Left renal cortex interstitium (tissue), 4 donors: ENCODE data around the gene DEFB108B. TPM values are rescaled to one million over a fixed set of nuclear protein-coding genes. Genes with fewer than 3 reads are reported as not detected.
"Not testable (repeated sequence)": the region's sequence is repeated elsewhere in the genome, so short reads cannot be mapped to it uniquely, and the experiment has no call there.

Source experiments
- DNase-seq, 4 donors: peaks; one replicate each; pipeline ENCODE4 v3.0.0-alpha.2; 2013; ENCODE audit warnings: low read depth in 4 of 4, low spot score in 2 of 4, missing footprints in 1 of 4
- polyA plus RNA-seq, 4 donors: library from polyadenylated mRNA; unstranded; fragments of 120-200 nt; gene quantifications; one replicate each; pipeline ENCODE4 v1.2.1, GENCODE V29; 2013; ENCODE audit not compliant: insufficient read length in 4 of 4

Gene DEFB108B
- polyA plus RNA-seq, 4 donors = 0.17 TPM; not detected in 3

DNA sequence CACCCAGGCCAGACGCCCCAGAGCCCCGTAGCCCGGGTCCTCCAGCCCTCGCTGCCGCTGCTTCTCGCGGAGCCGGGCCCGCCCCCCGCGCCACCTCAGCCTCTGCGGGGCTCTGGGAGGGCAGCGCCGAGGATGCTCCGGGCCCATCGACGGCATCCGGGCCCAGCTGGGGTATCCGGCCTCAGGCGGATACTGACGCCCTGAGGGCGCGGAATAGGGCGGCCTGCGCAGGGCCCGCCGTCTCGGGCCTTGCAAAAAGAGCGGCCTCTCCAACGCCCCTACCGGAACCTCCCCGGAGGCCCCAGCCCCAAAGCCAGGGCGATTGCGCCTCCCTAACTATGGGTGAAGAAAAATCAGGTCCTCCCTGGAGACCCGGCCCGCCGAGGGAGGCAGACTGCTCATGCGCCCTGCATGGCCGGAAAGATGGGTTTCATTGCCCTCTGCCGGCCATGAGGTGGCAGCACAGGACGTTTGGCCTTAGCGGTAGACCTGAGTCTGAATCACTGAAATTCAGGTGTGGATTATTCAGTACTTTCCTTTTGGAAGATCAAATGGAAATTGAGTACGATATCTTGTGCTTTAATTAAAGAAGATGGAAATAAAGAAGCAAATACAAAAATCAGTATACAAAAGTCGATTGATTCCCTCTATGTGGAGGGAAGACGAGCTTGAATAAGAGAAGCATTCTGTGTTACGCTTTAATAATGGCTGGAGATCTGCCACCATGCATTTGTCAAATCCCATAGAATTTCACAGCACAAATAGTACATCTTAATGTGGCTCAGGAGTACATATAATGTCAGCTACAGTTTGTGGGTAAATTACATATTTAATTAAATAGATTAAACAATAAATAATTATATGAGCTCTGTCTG lies 19.3 kb upstream of the DEFB108B start:
- peak in 3 of 4 donors; percentile 42 to 53 (median 49) for DNase-seq

DNA sequence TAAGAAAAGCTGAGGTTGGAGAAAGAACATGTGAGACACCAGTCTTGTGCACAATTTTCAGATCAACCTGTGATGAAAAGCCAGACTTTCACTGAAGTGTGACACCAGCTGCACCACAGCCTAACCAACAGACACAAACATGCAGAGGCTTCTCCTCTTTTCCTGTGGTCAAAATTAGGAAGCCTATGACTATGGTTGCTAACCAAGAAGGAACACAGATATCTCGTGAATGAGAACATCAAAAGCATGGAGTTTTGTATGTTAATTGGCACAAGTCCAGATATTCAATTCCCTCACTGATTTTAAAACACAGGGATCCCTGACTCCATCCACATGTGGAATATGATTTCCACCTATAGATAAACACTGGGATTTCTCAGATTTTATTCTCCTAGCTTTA lies 11.5 kb upstream of the DEFB108B start:
- DNase-seq = not testable (repeated sequence)

DNA sequence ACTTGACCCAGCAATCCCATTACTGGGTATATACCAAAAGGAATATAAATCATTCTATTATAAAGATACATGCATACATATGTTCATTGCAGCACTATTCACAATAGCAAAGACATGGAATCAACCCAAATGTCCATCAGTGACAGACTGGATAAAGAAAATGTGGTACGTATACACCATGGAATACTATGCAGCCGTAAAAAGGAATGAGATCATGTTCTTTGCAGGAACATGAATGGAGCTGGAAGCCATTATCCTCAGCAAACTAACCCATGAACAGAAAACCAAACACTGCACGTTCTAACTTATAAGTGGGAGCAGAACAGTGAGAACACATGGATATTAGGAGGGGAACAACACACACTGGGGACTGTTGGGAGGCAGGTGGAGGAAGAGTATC lies 3.8 kb upstream of the DEFB108B start:
- not testable (repeated sequence) for DNase-seq

DNA sequence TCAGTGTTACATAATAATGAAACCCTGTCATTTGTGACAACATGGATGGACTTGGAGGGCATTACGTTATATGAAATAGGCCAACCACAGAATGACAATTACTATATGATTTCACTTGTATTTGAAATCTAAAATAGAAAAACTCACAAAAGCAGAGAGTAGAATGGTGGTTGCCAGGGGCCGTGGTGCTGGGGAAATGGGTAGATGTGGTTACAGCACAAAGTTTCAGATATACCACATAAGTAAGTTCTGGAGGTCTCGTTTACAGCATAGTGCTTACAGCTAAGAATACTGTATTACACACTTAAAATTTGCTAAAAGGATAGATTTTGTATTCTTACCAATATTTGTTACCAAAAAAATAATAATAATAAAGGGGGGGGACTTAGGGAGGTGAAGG lies 3.3 kb upstream of the DEFB108B start:
- DNase-seq = not testable (repeated sequence)

DNA sequence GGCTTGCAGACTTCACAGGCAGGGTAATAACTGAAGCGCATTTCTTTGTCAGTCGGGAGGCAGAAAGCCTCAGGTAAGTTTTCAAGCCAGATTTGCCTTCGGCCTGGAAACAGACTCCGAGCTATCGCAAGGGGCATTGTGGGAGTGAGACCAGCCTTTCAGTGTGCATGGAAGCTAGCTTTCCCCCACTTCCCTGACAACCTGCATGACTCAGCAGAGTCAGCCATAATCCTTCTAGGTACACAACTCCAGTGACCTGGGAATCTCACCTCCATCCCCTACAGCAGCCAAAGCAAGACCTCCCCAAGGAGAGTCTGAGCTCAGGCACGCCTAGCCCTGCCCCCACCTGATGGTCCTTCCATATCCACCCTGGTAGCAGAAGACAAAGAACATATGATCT lies 9.7 kb downstream of the DEFB108B start:
- not testable (repeated sequence) for DNase-seq

DNA sequence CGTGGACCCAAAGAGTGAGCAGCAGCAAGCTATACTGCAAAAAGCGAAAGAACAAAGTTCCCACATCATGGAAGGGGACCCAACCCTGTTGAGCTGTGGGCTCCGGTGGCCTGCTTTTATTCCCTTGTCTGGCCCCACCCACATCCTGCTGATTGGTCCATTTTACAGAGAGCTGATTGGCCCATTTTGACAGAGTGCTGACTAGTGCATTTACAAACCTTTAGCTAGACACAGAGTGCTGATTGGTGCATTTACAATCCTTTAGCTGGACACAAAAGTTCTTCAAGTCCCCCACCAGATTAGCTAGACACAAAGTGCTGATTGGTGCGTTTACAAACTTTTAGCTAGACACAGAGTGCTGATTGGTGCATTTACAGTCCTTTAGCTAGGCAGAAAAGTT lies 10.4 kb downstream of the DEFB108B start:
- not testable (repeated sequence) for DNase-seq

DNA sequence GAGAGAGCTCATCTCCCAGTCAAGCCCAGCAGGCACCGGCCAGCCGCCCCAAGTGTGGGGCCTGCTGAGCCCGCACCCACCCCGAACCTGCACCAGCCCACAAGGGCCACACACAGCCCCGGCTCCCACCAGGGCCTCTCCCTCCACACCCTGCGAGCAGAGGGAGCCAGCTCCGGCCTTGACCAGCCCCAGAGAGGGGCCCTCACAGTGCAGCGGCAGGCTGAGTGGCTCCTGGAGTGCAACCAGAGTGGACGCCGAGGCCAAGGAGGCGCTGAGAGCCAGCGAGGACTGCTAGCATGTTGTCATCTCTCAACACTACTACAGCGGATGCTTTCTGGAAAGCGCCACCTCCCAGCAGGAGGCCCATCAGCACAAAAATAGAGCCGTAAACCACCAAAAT lies 10.9 kb downstream of the DEFB108B start:
- no peak for DNase-seq

DNA sequence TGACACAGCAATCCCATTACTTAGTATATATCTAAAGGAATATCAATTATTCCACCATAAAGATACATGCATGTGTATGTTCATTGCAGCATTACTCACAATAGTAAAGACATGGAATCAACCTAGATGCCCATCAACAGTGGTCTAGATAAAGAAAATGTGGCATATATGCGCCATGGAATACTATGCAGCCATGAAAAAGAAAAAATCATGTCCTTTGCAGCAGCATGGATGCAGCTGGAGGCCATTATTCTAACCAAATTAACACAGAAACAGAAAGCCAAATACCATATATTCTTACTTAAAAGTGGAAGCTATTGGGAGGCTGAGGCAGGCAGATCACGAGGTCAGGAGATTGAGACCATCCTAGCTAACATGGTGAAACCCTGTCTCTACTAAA lies 20.9 kb downstream of the DEFB108B start:
- DNase-seq = not testable (repeated sequence)

DNA sequence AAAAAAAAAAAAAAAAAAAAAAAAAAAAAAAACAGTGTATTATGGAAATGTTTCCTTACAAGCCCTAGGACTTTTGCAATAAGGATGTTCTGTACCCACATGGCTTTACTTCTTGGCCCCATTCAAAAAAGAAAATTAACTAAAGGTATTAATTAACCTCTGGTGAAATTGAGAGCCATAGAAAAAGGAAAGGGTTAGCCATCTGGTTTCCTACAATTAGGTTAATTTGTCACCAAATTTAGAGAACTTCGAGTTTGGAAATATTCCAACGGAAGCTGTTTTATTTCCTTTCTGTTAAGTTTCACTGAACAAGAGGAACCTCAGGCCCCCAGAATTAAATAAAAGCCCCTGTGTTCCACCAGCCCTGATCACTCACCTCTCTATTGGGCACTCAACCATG lies 22.9 kb downstream of the DEFB108B start:
- not testable (repeated sequence) for DNase-seq

DNA sequence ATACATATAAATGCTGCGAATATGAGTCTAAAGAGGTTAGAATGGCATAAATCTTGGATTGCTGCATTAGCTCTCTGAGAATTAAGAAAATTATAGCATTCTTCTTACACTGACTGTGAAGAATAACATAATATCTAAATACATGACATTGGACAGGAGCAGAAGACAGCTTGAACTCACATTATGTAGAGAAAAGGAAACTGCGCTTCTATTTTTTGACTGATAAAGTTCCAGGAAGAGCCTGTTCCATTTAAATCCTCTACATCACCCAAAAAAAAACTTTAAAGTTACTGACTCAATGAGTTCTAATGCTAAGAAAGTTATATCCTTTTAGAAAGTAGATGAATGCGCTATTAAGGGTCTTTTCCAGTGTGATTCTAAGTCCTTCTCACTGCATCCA lies 27.8 kb downstream of the DEFB108B start:
- DNase-seq = not testable (repeated sequence)

DNA sequence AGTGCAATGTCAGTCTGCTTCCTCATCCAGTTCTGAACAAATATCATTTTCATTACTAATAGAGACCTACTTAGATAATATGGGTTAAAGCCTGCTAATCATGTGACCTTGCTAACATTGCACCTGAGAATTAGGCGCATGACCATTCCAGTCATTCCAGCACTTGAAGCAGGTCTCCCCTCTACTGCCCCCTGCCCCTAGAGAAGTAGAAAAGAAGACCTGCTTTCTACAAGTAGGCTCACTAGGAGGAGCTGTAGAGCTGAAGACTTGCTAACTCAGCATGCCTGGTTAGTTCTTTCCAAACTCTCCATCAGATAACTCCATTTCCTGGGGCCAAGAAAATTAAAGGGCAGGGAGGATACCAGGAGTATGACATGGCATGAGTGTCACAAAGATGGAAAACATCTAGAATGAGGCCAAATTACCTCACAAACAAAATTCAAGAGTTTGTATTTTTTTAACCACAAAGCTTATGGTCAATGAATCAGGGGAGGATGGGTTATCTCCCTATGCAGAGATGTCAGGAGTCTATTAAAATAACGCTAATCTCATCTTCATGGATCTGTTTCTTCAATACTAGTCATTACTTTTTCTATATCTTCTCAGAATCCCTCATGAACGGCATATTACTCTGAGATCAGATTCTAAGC lies 31.1 kb downstream of the DEFB108B start:
- DNase-seq = peak in 3 of 4 donors; percentile 5 to 29 (median 11)

DNA sequence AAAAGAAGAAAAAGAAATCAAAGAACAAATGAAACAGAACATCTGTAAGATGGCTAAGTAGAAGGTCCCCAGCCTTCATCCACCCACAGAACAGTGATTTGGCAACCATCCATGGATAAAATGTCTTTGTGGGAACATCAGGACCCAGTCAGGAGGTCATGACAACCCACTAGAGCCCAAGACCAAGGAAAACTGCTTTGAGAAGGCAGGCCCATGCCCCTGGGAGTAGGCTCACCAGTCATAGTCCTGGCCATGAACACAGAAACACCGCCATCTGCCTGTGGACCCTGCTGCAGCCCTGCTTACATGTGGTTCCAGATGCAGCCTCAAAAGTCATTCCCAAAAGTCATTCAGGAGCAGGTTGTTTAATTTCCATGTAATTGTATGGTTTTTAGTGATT lies 34.2 kb downstream of the DEFB108B start:
- DNase-seq = not testable (repeated sequence)

DNA sequence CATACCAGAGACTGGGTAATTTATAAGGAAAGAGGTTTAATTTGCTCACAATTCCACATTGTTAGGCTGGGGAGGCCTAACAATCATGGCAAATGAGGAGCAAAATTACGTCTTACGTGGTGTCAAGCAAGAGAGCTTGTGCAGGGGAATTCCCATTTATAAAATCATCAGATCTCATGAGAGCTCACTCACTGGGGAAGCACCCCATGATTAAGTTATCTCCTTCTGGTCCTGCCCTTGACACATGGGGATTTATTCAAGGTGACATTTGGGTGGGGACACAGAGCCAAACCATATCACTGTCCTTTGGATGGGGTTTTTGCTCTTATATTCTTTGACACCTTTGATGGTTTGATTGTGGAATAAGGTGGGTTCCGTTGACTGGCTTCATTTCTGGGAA lies 36.9 kb downstream of the DEFB108B start:
- DNase-seq = not testable (repeated sequence)

DNA sequence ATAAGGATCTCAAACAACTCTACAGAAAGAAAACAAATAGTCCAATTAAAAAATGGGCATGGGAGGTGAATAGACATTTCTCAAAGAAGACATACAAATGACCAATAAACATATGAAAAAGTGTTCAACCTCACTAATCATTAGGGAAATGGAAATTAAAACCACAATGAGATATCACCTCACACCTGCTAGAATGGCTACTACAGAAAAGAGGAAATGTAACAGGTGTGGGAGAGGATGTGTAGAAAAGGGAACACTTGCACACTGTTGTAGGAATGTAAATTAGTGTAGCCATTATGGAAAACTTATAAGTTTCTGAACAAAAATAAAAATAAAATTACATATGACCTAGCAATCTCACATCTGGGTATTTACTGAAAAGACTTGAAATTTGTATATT lies 37.7 kb downstream of the DEFB108B start:
- not testable (repeated sequence) for DNase-seq

DNA sequence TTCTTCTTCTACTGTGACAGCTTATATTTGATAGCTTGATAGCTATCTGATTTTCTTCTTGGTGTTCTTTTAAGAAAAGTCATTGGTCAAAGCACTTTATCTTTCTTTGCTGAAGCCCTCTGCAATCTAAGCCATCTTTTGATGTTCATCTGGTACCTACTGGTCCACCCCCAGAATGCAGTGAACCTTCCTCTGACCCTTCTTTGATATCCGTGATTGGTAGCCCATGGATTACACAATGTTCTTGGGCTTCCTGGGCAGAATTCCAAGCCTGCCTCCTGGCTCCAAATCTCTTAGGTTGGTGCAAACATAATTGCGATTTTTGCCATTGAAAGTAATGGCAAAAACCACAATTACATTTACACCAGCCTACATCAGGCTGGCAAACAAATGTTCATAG lies 43.3 kb downstream of the DEFB108B start:
- not testable (repeated sequence) for DNase-seq

DNA sequence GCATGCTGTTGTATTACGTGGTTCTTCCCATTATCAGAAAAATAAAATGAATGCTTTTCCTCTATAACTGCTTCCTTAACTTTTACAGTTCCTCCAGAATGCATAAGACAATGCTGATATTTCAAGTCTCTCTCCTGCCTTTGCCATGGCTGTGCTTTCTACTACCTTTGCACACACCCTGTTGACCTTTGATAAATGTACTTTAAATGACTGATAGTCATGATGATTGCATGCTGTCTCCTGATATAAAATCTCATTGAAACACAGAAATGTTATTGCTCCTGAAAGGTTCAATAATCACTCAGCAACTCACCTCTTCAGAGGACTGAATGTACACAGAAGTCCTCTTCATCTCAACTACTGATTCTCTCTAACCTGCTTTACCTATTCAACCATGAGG lies 45.1 kb downstream of the DEFB108B start, which contains the start of gene DEFB131B:
Gene DEFB131B (plus strand): TSS at position 395 of the 400 bp plus-strand sequence. CDS start 0 bp downstream, at position 395.
- not testable (repeated sequence) for DNase-seq

DNA sequence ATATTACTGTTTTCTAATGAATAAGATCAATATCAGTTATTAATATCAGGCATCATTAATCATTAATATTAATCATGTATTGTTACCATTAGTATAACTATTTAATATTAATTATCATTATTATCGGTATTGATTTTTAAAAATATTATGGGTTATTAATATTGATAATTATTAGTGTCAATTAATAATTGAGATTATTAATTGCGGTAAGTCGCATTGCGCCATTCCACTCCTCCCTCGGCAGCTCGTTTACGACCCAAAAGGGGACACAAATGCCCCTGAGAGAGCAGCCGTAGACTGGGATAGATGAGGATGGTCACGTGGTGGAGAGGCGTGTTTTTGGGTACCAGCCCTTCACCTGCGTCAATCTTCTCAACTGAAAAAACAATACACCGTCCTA lies 52.8 kb downstream of the DEFB108B start:
- DNase-seq = not testable (repeated sequence)

Other genes starting within 250 kb of the DEFB108B start
- 1 to 10 TPM in 3 of 4 donors, not detected in 1; 1.2 to 2.3 (median 1.4) TPM for gene DEFB131B, start 45.3 kb downstream of the DEFB108B start, polyA plus RNA-seq
- 1 to 10 TPM; 6.0 to 9.7 (median 8.0) TPM for gene XNDC1N, start 95.4 kb downstream of the DEFB108B start, polyA plus RNA-seq
- gene RNF121, start 95.8 kb downstream of the DEFB108B start, polyA plus RNA-seq = 10 to 100 TPM; 35.7 to 46.1 (median 44.3) TPM
- gene IL18BP, start 165.7 kb downstream of the DEFB108B start, polyA plus RNA-seq = 10 to 100 TPM in 2 of 4 donors, 1 to 10 TPM in 2; 5.1 to 15.3 (median 10.5) TPM
- gene NUMA1, start 247.3 kb downstream of the DEFB108B start, polyA plus RNA-seq = 100 to 1,000 TPM; 232 to 355 (median 282) TPM
- 10 to 100 TPM; 20.1 to 37.3 (median 26.5) TPM for gene LRRC51, start 247.7 kb downstream of the DEFB108B start, polyA plus RNA-seq